H1 (cell line): ENCODE measurements around the gene TP73. TPM values are rescaled to one million over a fixed set of nuclear protein-coding genes. Genes with fewer than 3 reads are reported as not detected.

Source experiments
- FOSL1 ChIP-seq: IDR thresholded peaks from 2 replicates; pipeline ENCODE4 v1.6.1; 2011; ENCODE audit warnings: mild to moderate bottlenecking, low read depth, low read length, moderate library complexity; ENCODE audit not compliant: insufficient read depth
- SAP30 ChIP-seq: fragments of 300-600 bp; sonication (generic); IDR thresholded peaks from 2 replicates; pipeline ENCODE4 v1.7.1; 2012; ENCODE audit warnings: low read length, moderate library complexity, mild to moderate bottlenecking, inconsistent platforms; ENCODE audit not compliant: insufficient read depth, insufficient replicate concordance
- polyA plus RNA-seq, 7 experiments: library from polyadenylated mRNA; depleted of rRNA in 3 of 7; stranded (reverse) in 5 of 7; unstranded in 2 of 7; fragments of >200 nt in 5 of 7; fragments of 200-250 nt in 2 of 7; gene quantifications; 1 replicate in 5 of 7; 2 replicates in 1 of 7; 4 replicates in 1 of 7; pipeline versions ENCODE4 v1.2.1 to v1.2.3, GENCODE V29; 2011 to 2013; ENCODE audit warnings: missing spikeins in 2 of 7, mixed read lengths in 2 of 7
- total RNA-seq: library from RNA; stranded (reverse); fragmentation: NEBNext Ultra II Directional; extraction: Animal tissue kit (Norgen Biotek cat#: 25700); gene quantifications from 2 replicates; pipeline ENCODE4 v1.2.1, GENCODE V29; 2021
- TF ChIP-seq, protein P1 (sequence below): IDR thresholded peaks from 2 replicates; pipeline ENCODE4 v1.6.1; 2011; ENCODE audit warnings: low read depth, mild to moderate bottlenecking, low read length; ENCODE audit not compliant: insufficient read depth

Gene TP73
- total and polyA plus RNA-seq, 2 of the 8 experiments (the other 6 are each of a cell fraction or from before 2014, with no cell fraction given): 2.6 to 3.1 TPM

DNA sequence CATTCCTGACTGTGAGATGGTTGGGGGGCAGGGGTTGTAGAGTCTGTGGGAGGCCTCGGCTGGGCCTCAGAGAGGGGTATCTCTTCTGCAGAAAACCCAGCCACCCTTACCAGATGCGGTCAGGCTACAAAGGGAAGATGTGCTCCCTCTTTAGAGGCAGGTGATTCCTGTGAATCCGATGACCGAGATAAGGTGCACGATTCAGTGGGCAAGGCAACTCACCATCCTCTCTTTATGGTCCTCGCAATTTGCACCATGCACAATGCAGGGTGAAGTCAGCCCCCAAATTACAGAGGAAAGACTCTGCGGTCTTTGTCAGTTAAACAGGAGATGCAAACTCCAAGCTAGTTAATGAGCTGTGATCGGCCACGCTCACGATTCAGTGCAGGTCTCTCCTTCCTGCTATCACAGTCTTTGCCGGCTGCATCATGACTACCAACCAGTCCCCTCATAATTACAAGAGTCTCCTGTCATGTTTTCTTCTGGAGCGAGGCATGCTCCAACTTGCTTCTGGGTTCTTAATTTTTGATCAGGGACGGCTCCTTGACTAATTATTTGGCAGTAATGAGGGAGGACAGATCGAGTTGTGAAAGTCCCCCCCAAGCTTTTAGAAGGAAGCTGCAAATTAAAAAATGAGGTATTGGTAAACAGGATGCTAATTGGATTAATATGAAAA, 12.5 kb downstream of the TP73 start (continued):
- TF ChIP-seq, protein P1, sequence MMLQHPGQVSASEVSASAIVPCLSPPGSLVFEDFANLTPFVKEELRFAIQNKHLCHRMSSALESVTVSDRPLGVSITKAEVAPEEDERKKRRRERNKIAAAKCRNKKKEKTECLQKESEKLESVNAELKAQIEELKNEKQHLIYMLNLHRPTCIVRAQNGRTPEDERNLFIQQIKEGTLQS: no peak
- TF ChIP-seq SAP30: no peak
- no peak for TF ChIP-seq FOSL1
- TF ChIP-seq, all 59 proteins: peak for 0
